Measurements from ENCODE around the gene CLSTN1.
A peak's percentile ranks its signal among the peaks of the same experiment; 100 is the strongest.

CLSTN1 gene

DNA sequence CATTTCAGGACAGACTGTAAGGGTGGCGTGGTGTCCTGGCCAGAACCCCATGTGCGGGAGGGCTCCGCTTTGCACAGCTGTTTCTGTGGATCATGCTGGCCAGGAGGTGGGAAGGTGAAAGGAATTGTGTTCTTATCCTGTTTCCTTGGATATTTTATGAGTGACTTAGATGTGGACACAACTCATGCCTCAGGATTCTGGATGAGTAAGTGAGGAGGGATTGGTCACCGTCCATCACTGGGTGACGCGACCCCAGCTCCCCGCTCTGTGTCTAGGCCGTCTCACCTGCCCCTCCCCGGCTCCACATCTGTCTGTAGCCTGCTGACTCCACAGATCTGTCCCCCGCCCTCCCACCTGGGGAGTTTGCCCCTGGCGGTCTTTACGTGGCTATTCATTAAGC, 123.4 kb downstream of the CLSTN1 start:
- Mint-ChIP-seq H3K27ac (peak overlapping the region; percentile 27), H3K4me3 (no peak overlapping the region), H3K9me3 (peaks cover 8% of the 10 kb centered on the region), H3K27me3 (ENCODE audit: low read depth, poor library complexity) (peaks cover 10% of the 10 kb centered on the region), H3K36me3 (ENCODE audit: low read depth) (no peaks in the 10 kb centered on the region), H3K4me1 (peaks cover 18% of the 10 kb centered on the region)
- TF ChIP-seq CTCF (IDR thresholded peaks at IDR 0.05) = no peak
- DNase-seq = no peak

GRCh38 chr1:9699361-9699760, 124.4 kb downstream of the CLSTN1 start:
- DNase-seq = no peak
- no peaks in the 10 kb centered on the region for H3K36me3 Mint-ChIP-seq (ENCODE audit: low read depth)
- H3K4me3 Mint-ChIP-seq = no peak overlapping the region
- no peak overlapping the region for H3K27ac Mint-ChIP-seq
- TF ChIP-seq CTCF (IDR thresholded peaks at IDR 0.05) = no peak
- H3K27me3 Mint-ChIP-seq (ENCODE audit: low read depth, poor library complexity) = peaks cover 10% of the 10 kb centered on the region
- peaks cover 18% of the 10 kb centered on the region for H3K4me1 Mint-ChIP-seq
- peaks cover 8% of the 10 kb centered on the region for H3K9me3 Mint-ChIP-seq

- no peak for TF ChIP-seq CTCF (IDR thresholded peaks at IDR 0.05)
- no peak for DNase-seq
- Mint-ChIP-seq H3K4me3 (no peak overlapping the region), H3K36me3 (ENCODE audit: low read depth) (no peaks in the 10 kb centered on the region), H3K9me3 (no peaks in the 10 kb centered on the region), H3K4me1 (peaks cover 18% of the 10 kb centered on the region), H3K27ac (no peak overlapping the region), H3K27me3 (ENCODE audit: low read depth, poor library complexity) (peaks cover 33% of the 10 kb centered on the region)
Measured at GRCh38 chr1:9696793-9697192, 127.0 kb downstream of the CLSTN1 start.

GRCh38 chr1:9691691-9692090, 132.1 kb downstream of the CLSTN1 start:
- Mint-ChIP-seq H3K27ac (no peak overlapping the region), H3K27me3 (ENCODE audit: low read depth, poor library complexity) (peaks cover 70% of the 10 kb centered on the region)

GRCh38 chr1:9691108-9691445, 132.7 kb downstream of the CLSTN1 start:
- H3K4me3 Mint-ChIP-seq = peak overlapping the region; percentile 1
- H3K27ac Mint-ChIP-seq = no peak overlapping the region
- no peaks in the 10 kb centered on the region for H3K9me3 Mint-ChIP-seq

More at GRCh38 chr1:9691691-9692090, 132.1 kb downstream of the CLSTN1 start:
- Mint-ChIP-seq H3K9me3 (no peaks in the 10 kb centered on the region), H3K36me3 (ENCODE audit: low read depth) (no peaks in the 10 kb centered on the region), H3K4me1 (peaks cover 12% of the 10 kb centered on the region), H3K4me3 (no peak overlapping the region)
- DNase-seq = no peak
- TF ChIP-seq CTCF (IDR thresholded peaks at IDR 0.05) = no peak

More at GRCh38 chr1:9691108-9691445, 132.7 kb downstream of the CLSTN1 start:
- DNase-seq = no peak
- Mint-ChIP-seq H3K36me3 (ENCODE audit: low read depth) (no peaks in the 10 kb centered on the region), H3K4me1 (peaks cover 12% of the 10 kb centered on the region), H3K27me3 (ENCODE audit: low read depth, poor library complexity) (peaks cover 77% of the 10 kb centered on the region)
- no peak for TF ChIP-seq CTCF (IDR thresholded peaks at IDR 0.05)

All from nephron progenitor cell (in vitro differentiated cells).